Heart left ventricle (tissue), 16 donors: ENCODE measurements around the gene NR0B1. TPM values are rescaled to one million over a fixed set of nuclear protein-coding genes. Genes with fewer than 3 reads are reported as not detected.

ENCODE experiments used
- ATAC-seq, 4 donors: fragments of 200-7000 bp; cut with Tn5 transposase; one replicate each; pipeline ENCODE4 v1.9.1; 2020 to 2022; ENCODE audit warnings: moderate library complexity in 4 of 4, mild to moderate bottlenecking in 3 of 4, moderate number of reproducible peaks in 1 of 4
- DNase-seq, 5 donors: peaks; one replicate each; pipeline ENCODE4 v3.0.0-alpha.2; 2020
- H3K27ac ChIP-seq, 12 donors: fragments of 200-600 bp; sonication (generic) in 4 of 12; one replicate each; pipeline versions ENCODE4 v1.5.0 to v1.8.0; 2016 to 2022; ENCODE audit warnings: mild to moderate bottlenecking in 2 of 12
- H3K27me3 ChIP-seq, 9 donors: fragments of 200-600 bp; sonication (generic) in 2 of 9; one replicate each; pipeline versions ENCODE4 v1.5.1 to v1.8.0; 2016 to 2022; ENCODE audit warnings: mild to moderate bottlenecking in 3 of 9
- H3K36me3 ChIP-seq, 9 donors: fragments of 200-600 bp; sonication (generic) in 2 of 9; one replicate each; pipeline versions ENCODE4 v1.5.0 to v1.8.0; 2018 to 2022; ENCODE audit warnings: mild to moderate bottlenecking in 2 of 9
- H3K4me1 ChIP-seq, 12 donors: fragments of 200-600 bp; sonication (generic) in 4 of 12; one replicate each; pipeline versions ENCODE4 v1.5.0 to v1.8.0; 2016 to 2022; ENCODE audit warnings: mild to moderate bottlenecking in 3 of 12
- H3K4me3 ChIP-seq, 12 donors: fragments of 200-600 bp; sonication (generic) in 4 of 12; one replicate each; pipeline versions ENCODE4 v1.5.0 to v1.8.0; 2017 to 2022; ENCODE audit warnings: mild to moderate bottlenecking in 9 of 12, moderate library complexity in 4 of 12
- H3K9me3 ChIP-seq, 12 donors: fragments of 200-600 bp; sonication (generic) in 4 of 12; one replicate each; pipeline versions ENCODE4 v1.5.0 to v1.8.0; 2016 to 2022; ENCODE audit warnings: mild to moderate bottlenecking in 1 of 12
- POLR2A ChIP-seq, 2 donors: fragments of 450-650 bp; IDR thresholded peaks; one replicate each; pipeline ENCODE4 v1.6.1; 2017; ENCODE audit warnings: antibody characterized with exemption in 2 of 2, mild to moderate bottlenecking in 2 of 2, moderate library complexity in 2 of 2
- WGBS, 4 donors: extraction: QIAGEN DNeasy Blood & Tissue Kit in 2 of 4; methylation state at CpG; one replicate each; pipeline versions ENCODE4 v1.1.5 to v1.1.7; 2013 to 2018; 5-methylcytosine and 5-hydroxymethylcytosine counted together
- intact Hi-C, 10 donors: fragments of 100-400 bp; cut with DNase I; formaldehyde crosslinking; loops; one replicate each; pipeline versions ENCODE4 v1.11.1 to v1.14.2; 2022
- polyA plus RNA-seq, 2 donors: library from polyadenylated mRNA; stranded (reverse); fragments of 200-250 nt; gene quantifications; one replicate each; pipeline ENCODE4 v1.2.3, GENCODE V29; 2013
- total RNA-seq, 9 donors: library from RNA; depleted of rRNA in 2 of 9; stranded (reverse); fragments of >200 nt in 2 of 9; fragmentation: NEBNext Ultra II Directional in 3 of 9; extraction: Animal tissue kit (Norgen Biotek cat#: 25700) in 3 of 9; gene quantifications; one replicate each; pipeline versions ENCODE4 v1.1.0 to v1.2.4, GENCODE V29; 2016 to 2023
- TF ChIP-seq, protein P1 (sequence below), 12 donors: fragments of 200-600 bp; sonication (generic) in 4 of 12; IDR thresholded peaks; one replicate each; pipeline versions ENCODE4 v1.5.0 to v1.8.0; 2018 to 2022; ENCODE audit warnings: antibody characterized with exemption in 12 of 12, mild to moderate bottlenecking in 5 of 12
- donor health status: ischemic (EF 13 %, LVEDD 7.1; RV severe dilation, severe dysfunction).
- donor health status: healthy with polysubstance abuse.
- donor health status: DM: no; HTN: yes; CAD: no.
- donor health status: DM: no; HTN: no; CAD: no.
- donor health status: ischemic (EF 25% LVEDD 6.9; RV normal size, moderate dysfunction).
- donor health status: ischemic (EF 25% LVEDD 5.7; RV mildly dilated, moderate dysfunction).
- donor health status: healthy.
- donor health status: DM: yes; HTN: yes; CAD: no.
- donor health status: ischemic (EF 35%, LVEDD 5.7; RV mildly dilated, moderate dysfunction).
- donor health status: nonischemic (EF 11% LVEDD 7.7; RV severe dilation, severe dysfunction).
- donor health status: DM: yes; HTN: yes; CAD: no.
- donor health status: PGD.
- donor health status: ischemic (EF 29% LVEDD 5.4; RV normal size, mild dysfunction).
- donor health status: nonischemic (EF 23%, LVEDD 6.1; RV moderate dilation, normal function).

The NR0B1 gene
- total and polyA plus RNA-seq, 11 donors: 0.11 TPM; not detected in 10

DNA sequence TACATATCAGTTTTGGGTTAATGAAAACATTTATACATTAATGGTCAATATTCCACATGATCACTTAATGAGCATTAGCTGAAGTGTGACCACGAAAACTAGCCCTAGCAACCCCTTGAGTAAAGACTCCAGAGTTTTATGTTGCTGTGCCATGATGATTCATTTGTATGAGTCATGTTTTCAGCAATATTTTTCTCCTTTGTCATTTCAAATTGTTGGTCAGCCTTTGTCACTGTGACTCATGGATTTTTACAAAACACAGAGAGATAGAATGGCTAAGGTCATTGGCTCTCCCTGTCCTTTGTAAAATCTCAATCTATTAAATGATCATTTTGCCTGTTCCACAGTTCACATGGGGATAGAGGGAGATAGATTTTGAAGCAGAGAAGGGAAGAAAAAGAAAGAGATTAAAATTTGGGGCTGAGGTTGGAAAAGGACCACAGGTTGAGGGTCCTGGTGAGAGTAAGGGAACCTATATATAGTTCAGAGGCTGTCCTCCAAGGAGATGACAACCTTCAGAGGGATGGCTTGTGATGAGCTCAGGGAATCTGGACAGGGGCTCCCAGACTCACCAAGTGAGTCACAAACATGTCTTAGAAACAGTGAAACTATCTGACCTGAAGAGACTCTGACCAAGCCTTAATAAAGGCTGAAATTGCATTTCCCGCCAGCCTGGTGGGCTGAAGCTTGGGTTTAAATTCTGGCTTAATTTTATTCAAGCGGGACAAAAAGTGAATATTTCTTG, 25.6 kb downstream of the NR0B1 start:
- ATAC-seq (no peak), DNase-seq (no peak)
- no peaks in the 10 kb centered on the region for H3K4me1 ChIP-seq
- H3K27me3 ChIP-seq: peaks cover 0 to 6% (median 0%) of the 10 kb centered on the region in 9 donors
- intact Hi-C loops: no loop called here
- H3K9me3 ChIP-seq: no peaks in the 10 kb centered on the region
- WGBS, 4 donors: 54 to 80% (median 72%) methylated on average over 3 of the region's 3 CpGs
- no peak overlapping the region for H3K27ac ChIP-seq
- no peak overlapping the region for H3K4me3 ChIP-seq
- no peaks in the 10 kb centered on the region for H3K36me3 ChIP-seq
- no peak for TF ChIP-seq POLR2A (IDR thresholded peaks at IDR 0.05)
- TF ChIP-seq, protein P1, sequence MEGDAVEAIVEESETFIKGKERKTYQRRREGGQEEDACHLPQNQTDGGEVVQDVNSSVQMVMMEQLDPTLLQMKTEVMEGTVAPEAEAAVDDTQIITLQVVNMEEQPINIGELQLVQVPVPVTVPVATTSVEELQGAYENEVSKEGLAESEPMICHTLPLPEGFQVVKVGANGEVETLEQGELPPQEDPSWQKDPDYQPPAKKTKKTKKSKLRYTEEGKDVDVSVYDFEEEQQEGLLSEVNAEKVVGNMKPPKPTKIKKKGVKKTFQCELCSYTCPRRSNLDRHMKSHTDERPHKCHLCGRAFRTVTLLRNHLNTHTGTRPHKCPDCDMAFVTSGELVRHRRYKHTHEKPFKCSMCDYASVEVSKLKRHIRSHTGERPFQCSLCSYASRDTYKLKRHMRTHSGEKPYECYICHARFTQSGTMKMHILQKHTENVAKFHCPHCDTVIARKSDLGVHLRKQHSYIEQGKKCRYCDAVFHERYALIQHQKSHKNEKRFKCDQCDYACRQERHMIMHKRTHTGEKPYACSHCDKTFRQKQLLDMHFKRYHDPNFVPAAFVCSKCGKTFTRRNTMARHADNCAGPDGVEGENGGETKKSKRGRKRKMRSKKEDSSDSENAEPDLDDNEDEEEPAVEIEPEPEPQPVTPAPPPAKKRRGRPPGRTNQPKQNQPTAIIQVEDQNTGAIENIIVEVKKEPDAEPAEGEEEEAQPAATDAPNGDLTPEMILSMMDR (IDR thresholded peaks at IDR 0.05): no peak

DNA sequence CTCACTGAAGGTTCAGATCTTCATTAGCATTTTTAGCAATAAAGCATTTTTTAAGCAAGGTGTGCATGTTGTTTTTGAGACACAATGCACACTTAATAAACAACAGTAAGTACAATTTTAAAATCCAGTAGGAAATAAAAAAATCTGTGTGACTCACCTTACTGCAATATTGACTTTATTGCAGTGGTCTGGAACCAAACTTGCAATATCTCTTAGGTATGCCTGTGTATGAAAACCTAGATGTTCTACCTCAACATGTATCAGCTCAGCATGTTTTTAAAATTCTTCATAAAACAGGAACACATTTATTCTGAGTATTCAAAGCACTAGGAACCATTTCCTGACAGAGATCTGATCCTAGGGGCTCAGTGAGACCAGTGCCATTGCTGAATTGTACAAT, 26.7 kb downstream of the NR0B1 start:
- Histone ChIP-seq H3K27me3 (peaks cover 0 to under 1% (median 0%) of the 10 kb centered on the region in 9 donors), H3K9me3 (no peaks in the 10 kb centered on the region), H3K36me3 (no peaks in the 10 kb centered on the region), H3K4me3 (no peak overlapping the region), H3K27ac (no peak overlapping the region), H3K4me1 (no peaks in the 10 kb centered on the region)
- no peak for ATAC-seq
- TF ChIP-seq, protein P1 (IDR thresholded peaks at IDR 0.05): no peak
- DNase-seq: no peak
- intact Hi-C loops: no loop called here

DNA sequence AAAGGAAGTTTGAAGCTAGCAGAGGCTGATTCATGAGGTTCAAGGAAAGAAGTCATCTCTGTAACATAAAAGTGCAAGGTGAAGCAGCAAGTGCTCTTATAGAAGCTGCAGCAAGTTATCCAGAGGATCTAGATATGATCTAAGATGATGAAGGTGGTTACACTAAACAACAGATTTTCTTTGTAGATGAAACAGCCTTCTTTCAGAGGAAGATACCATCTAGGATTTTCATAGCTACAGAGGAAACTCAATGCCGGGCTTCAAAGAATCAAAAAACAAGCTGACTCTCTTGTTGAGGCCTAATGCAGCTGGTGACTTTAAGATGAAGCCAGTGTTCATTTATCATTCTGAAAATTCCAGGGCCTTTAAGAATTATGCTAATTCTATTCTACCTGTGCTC, 28.8 kb downstream of the NR0B1 start:
- ATAC-seq (no peak), DNase-seq (no peak)
- Histone ChIP-seq H3K9me3 (no peaks in the 10 kb centered on the region), H3K27ac (no peak overlapping the region), H3K4me1 (no peaks in the 10 kb centered on the region), H3K4me3 (no peak overlapping the region), H3K36me3 (no peaks in the 10 kb centered on the region), H3K27me3 (peaks cover 0 to 6% (median 0%) of the 10 kb centered on the region in 9 donors)
- TF ChIP-seq POLR2A (IDR thresholded peaks at IDR 0.05): no peak
- TF ChIP-seq, protein P1 (IDR thresholded peaks at IDR 0.05): no peak
- WGBS, 4 donors: 67 to 100% (median 89%) methylated on average over 1 of the region's 1 CpG
- intact Hi-C loops: no loop called here

DNA sequence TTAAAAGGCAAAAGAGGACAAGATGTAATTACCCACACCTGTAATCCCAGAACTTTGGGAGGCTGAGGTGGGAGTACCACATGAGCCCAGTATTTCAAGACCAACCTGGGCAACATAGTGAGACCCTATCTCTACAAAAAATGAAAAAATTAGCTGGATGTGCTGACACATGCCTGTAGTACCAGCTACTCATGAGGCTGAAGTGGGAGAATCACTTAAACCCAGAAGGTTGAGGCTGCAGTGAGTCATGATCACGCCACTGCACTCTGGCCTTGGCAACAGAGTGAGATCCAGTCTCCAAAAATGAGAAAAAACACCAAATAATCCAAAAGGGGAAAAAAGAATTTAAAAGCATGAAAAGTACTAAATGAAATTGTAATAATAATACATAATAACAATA, 30.8 kb downstream of the NR0B1 start:
- TF ChIP-seq POLR2A (IDR thresholded peaks at IDR 0.05): no peak
- TF ChIP-seq, protein P1 (IDR thresholded peaks at IDR 0.05): no peak
- ATAC-seq (no peak), DNase-seq (no peak)
- no peak overlapping the region for H3K4me3 ChIP-seq
- intact Hi-C loops: loop anchor here in 6 of 10 donors (5.0 to 10.0 kb wide), 2 partner anchors 224 to 226 kb away; no protein-coding TSS in a partner anchor
- no peaks in the 10 kb centered on the region for H3K36me3 ChIP-seq
- H3K4me1 ChIP-seq: no peaks in the 10 kb centered on the region
- WGBS, 4 donors: 20 to 89% (median 69%) methylated on average over 1 of the region's 1 CpG
- no peaks in the 10 kb centered on the region for H3K9me3 ChIP-seq
- H3K27ac ChIP-seq: no peak overlapping the region
- H3K27me3 ChIP-seq: peaks cover 0 to 7% (median 0%) of the 10 kb centered on the region in 9 donors
